AG09309 (cell line): ENCODE data around the gene B9D2.

Source experiments
- DNase-seq: peaks from one replicate; pipeline ENCODE4 v3.0.0-alpha.2; 2010; ENCODE audit warnings: low read depth
- H3K4me3 ChIP-seq: 2 replicates; pipeline ENCODE4 v1.5.1; 2011; ENCODE audit warnings: mild to moderate bottlenecking, low read depth, low read length, moderate library complexity; ENCODE audit not compliant: control insufficient read depth
- CTCF ChIP-seq: IDR thresholded peaks from 2 replicates; pipeline ENCODE4 v1.5.1; 2011; ENCODE audit warnings: mild to moderate bottlenecking, low read depth, low read length, inconsistent platforms; ENCODE audit not compliant: insufficient read depth, control insufficient read depth; ENCODE audit errors: missing control alignments

The B9D2 gene

GRCh38 chr19:41364524-41365391, 809 bp upstream of the B9D2 start:
- no peak for TF ChIP-seq CTCF
- no peak for DNase-seq
- peak overlapping the region; percentile 81 for H3K4me3 ChIP-seq

DNA sequence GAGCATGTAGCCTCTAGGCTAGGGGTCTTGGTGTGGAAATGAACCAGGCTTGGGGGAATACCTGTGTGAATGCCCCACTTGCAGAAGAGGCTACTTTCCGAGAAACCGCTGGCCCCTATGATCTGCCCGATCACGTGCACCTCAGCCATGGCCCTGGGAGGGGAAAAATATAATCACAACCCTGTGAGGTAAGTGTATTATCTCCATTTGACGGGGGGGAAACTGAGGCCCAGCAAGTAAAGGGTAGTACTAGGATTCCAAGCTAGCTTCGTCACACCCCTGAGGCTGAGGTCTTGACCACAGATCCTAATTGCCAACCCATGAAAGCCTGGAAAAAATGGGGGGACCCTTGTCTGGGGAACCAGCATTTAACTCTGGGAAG, 587 bp downstream of the B9D2 start:
- peak overlapping the region; percentile 81 for H3K4me3 ChIP-seq
- TF ChIP-seq CTCF, result no peak
- no peak for DNase-seq

GRCh38 chr19:41362143-41362847, 1.7 kb downstream of the B9D2 start:
- no peak for TF ChIP-seq CTCF
- DNase-seq, result no peak
- no peak overlapping the region for H3K4me3 ChIP-seq

DNA sequence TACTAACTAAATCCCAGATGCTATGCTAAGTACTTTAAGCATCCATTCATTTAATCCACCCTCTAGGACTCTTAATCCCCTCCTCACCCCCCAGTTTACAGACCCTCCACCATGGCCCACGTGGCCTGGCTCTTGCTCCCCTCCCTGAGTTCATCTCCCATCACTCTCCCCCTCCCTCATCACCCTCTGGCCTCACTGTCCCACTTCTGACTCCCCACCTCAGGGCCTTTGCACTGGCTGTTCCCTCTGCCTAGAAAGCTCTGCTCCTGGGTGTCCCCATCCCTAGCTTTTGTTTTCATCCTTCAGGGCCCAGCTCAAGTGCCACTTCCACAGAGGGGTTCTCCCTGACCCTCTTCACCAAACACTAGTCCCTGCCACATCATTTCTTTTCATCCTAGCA, 4.2 kb downstream of the B9D2 start:
- no peak for DNase-seq

DNA sequence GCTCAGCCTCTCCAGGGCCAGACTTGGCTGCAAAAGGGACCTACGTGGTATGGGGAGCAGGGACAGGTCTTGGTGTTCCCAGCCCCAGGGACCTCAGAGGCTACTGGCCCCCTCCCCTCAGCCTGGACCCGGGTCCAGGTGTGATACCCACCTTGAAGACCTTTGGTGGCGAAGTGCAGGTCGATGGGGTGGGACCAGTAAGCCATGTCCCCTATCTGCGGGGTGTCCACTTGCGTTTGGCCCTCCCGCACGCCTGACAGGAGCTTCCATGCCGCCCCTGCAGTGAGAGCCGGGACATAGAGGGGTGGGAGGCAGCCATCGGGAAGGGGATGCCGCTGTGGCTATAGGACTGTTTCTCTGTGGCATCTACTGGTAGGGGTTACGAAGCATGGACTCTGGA, 6.2 kb downstream of the B9D2 start:
- DNase-seq, result no peak
- H3K4me3 ChIP-seq, result no peak overlapping the region
- TF ChIP-seq CTCF, result no peak

More for the DNA sequence above, 4.2 kb downstream of the B9D2 start:
- no peak overlapping the region for H3K4me3 ChIP-seq
- TF ChIP-seq CTCF, result no peak

- DNase-seq, result no peak
- no peak for TF ChIP-seq CTCF
- no peak overlapping the region for H3K4me3 ChIP-seq
These were observed 6.8 kb downstream of the B9D2 start for GRCh38 chr19:41356984-41357739.
